H1 (cell line): ENCODE data around the gene TNRC6C. TPM values are rescaled to one million over a fixed set of nuclear protein-coding genes. Genes with fewer than 3 reads are reported as not detected.

Experiments
- CTCF ChIA-PET: fragments of 300-600 bp; sonication (Branson Sonifier 250); formaldehyde crosslinking; loops from one replicate; lab custom pipeline; 2021; ENCODE audit not compliant: partially characterized antibody; lab: Charles Lee
- POLR2A ChIA-PET: fragments of 300-600 bp; sonication (Branson Sonifier 250); formaldehyde crosslinking; loops from one replicate; lab custom pipeline; 2021; ENCODE audit warnings: inconsistent platforms; ENCODE audit not compliant: partially characterized antibody; lab: Charles Lee
- DNase-seq, 2 experiments: peaks; one replicate each; pipeline versions ENCODE4 v3.0.0 to v3.0.0-alpha.2; 2010 to 2022; ENCODE audit warnings: low spot score in 2 of 2, low read depth in 1 of 2, mixed read lengths in 1 of 2
- FAIRE-seq: peaks from 2 replicates; lab custom pipeline; 2011; peaks lifted over from hg19 to GRCh38; lab: Jason Lieb, UNC
- H2AFZ ChIP-seq: 2 replicates; pipeline ENCODE4 v1.8.1; 2012; ENCODE audit warnings: low read length, inconsistent platforms
- H2AK5ac ChIP-seq: 2 replicates; pipeline ENCODE4 v1.6.1; 2013; ENCODE audit warnings: low read depth, low read length
- H2BK120ac ChIP-seq: replicated peaks from 2 replicates; pipeline ENCODE3; 2013; ENCODE audit warnings: low read depth, low read length, inconsistent platforms
- H2BK12ac ChIP-seq: 2 replicates; pipeline ENCODE4 v1.6.1; 2013; ENCODE audit warnings: low read depth, low read length
- H2BK15ac ChIP-seq: 2 replicates; pipeline ENCODE4 v1.6.1; 2013; ENCODE audit warnings: low read length
- H2BK20ac ChIP-seq: 2 replicates; pipeline ENCODE4 v1.6.1; 2013; ENCODE audit warnings: low read length
- H2BK5ac ChIP-seq: 2 replicates; pipeline ENCODE4 v1.6.1; 2013; ENCODE audit warnings: low read depth, low read length
- H3K14ac ChIP-seq: 2 replicates; pipeline ENCODE4 v1.6.1; 2013; ENCODE audit warnings: inconsistent platforms; ENCODE audit not compliant: insufficient read length
- H3K18ac ChIP-seq: 2 replicates; pipeline ENCODE4 v1.6.1; 2013; ENCODE audit warnings: low read length; ENCODE audit errors: extremely low read depth
- H3K23ac ChIP-seq: 2 replicates; pipeline ENCODE4 v1.6.1; 2013; ENCODE audit warnings: inconsistent platforms; ENCODE audit not compliant: insufficient read length
- H3K23me2 ChIP-seq: 2 replicates; pipeline ENCODE4 v1.6.1; 2013; ENCODE audit warnings: low read depth, low read length
- H3K27ac ChIP-seq: 2 replicates; pipeline ENCODE4 v1.6.1; 2011; ENCODE audit warnings: low read depth, low read length, inconsistent platforms
- H3K27me3 ChIP-seq, 4 experiments: replicated peaks in 1 of 4; 1 replicate in 1 of 4; 2 replicates in 3 of 4; pipeline versions ENCODE4 v1.6.1 to v1.8.1; 2011 to 2013; ENCODE audit warnings: low read length in 3 of 4, mild to moderate bottlenecking in 3 of 4, inconsistent platforms in 2 of 4, mixed read lengths in 2 of 4, moderate library complexity in 1 of 4; ENCODE audit not compliant: control insufficient read depth in 3 of 4, insufficient read depth in 3 of 4; ENCODE audit errors: extremely low read depth in 1 of 4
- H3K36me3 ChIP-seq, 4 experiments: 2 replicates each; pipeline versions ENCODE4 v1.6.1 to v1.8.1; 2011 to 2013; ENCODE audit warnings: mild to moderate bottlenecking in 4 of 4, low read length in 3 of 4, moderate library complexity in 2 of 4, control low read depth in 1 of 4, inconsistent platforms in 1 of 4; ENCODE audit not compliant: insufficient read depth in 4 of 4, control insufficient read depth in 2 of 4
- H3K4ac ChIP-seq: replicated peaks from 2 replicates; pipeline ENCODE3; 2013; ENCODE audit warnings: low read length, low read depth, mixed read lengths, inconsistent platforms; ENCODE audit not compliant: insufficient read length
- H3K4me1 ChIP-seq, 4 experiments: replicated peaks in 1 of 4; 1 replicate in 1 of 4; 2 replicates in 3 of 4; pipeline versions ENCODE4 v1.6.1 to v1.8.1; 2011 to 2013; ENCODE audit warnings: low read length in 3 of 4, inconsistent platforms in 2 of 4, mixed read lengths in 1 of 4; ENCODE audit not compliant: insufficient read depth in 4 of 4, control insufficient read depth in 3 of 4
- H3K4me2 ChIP-seq, 2 experiments: 2 replicates each; pipeline versions ENCODE4 v1.6.1 to v1.8.1; 2011 to 2013; ENCODE audit warnings: low read depth in 2 of 2, low read length in 2 of 2, control low read depth in 1 of 2, inconsistent platforms in 1 of 2, mild to moderate bottlenecking in 1 of 2; ENCODE audit not compliant: insufficient read depth in 1 of 2
- H3K4me3 ChIP-seq, 4 experiments: fragments of 200-600, 300-600 bp in 1 of 4; sonication (generic), shearing (Covaris generic), sonication (Bioruptor Twin) in 1 of 4; 2 replicates each; pipeline versions ENCODE4 v1.5.1 to v1.8.1; 2011 to 2016; ENCODE audit warnings: low read length in 4 of 4, low read depth in 3 of 4, control low read depth in 2 of 4, inconsistent platforms in 2 of 4, mild to moderate bottlenecking in 2 of 4, mixed read lengths in 1 of 4, moderate library complexity in 1 of 4; ENCODE audit not compliant: insufficient read depth in 2 of 4; ENCODE audit errors: extremely low read depth in 1 of 4
- H3K56ac ChIP-seq: replicated peaks from 2 replicates; pipeline ENCODE3; 2013; ENCODE audit warnings: low read depth, mild to moderate bottlenecking, mixed read lengths, low read length, inconsistent platforms; ENCODE audit not compliant: insufficient read length
- H3K79me1 ChIP-seq: 2 replicates; pipeline ENCODE4 v1.6.1; 2013; ENCODE audit warnings: low read depth, low read length, control low read depth
- H3K79me2 ChIP-seq, 2 experiments: 2 replicates each; pipeline versions ENCODE4 v1.6.1 to v1.8.1; 2012 to 2013; ENCODE audit warnings: low read length in 2 of 2, mild to moderate bottlenecking in 2 of 2, inconsistent platforms in 1 of 2; ENCODE audit not compliant: insufficient read depth in 2 of 2, control insufficient read depth in 1 of 2
- H3K9ac ChIP-seq, 4 experiments: replicated peaks in 1 of 4; 1 replicate in 1 of 4; 2 replicates in 3 of 4; pipeline versions ENCODE4 v1.6.1 to v1.8.1; 2011 to 2013; ENCODE audit warnings: low read depth in 3 of 4, low read length in 3 of 4, control low read depth in 2 of 4, mild to moderate bottlenecking in 2 of 4, moderate library complexity in 2 of 4, inconsistent platforms in 1 of 4; ENCODE audit errors: extremely low read depth in 1 of 4
- H3K9me3 ChIP-seq, 2 experiments: 2 replicates each; pipeline versions ENCODE4 v1.6.1 to v1.8.1; 2012 to 2013; ENCODE audit warnings: mild to moderate bottlenecking in 2 of 2, moderate library complexity in 2 of 2, control low read depth in 1 of 2, inconsistent platforms in 1 of 2, low read depth in 1 of 2, low read length in 1 of 2, mixed read lengths in 1 of 2; ENCODE audit not compliant: insufficient read depth in 2 of 2
- H4K20me1 ChIP-seq, 2 experiments: replicated peaks in 1 of 2; 2 replicates each; pipeline versions ENCODE3 to v1.8.1; 2011 to 2013; ENCODE audit warnings: inconsistent platforms in 2 of 2, low read length in 2 of 2, mild to moderate bottlenecking in 1 of 2; ENCODE audit not compliant: insufficient read depth in 2 of 2, control insufficient read depth in 1 of 2
- H4K5ac ChIP-seq: 2 replicates; pipeline ENCODE4 v1.6.1; 2013; ENCODE audit warnings: low read length, low read depth, mixed read lengths, inconsistent platforms; ENCODE audit not compliant: insufficient read length
- H4K8ac ChIP-seq: 2 replicates; pipeline ENCODE4 v1.8.0; 2013; ENCODE audit warnings: mild to moderate bottlenecking, moderate library complexity, low read length, inconsistent platforms; ENCODE audit not compliant: insufficient read depth; ENCODE audit errors: extremely low read depth
- H4K91ac ChIP-seq: replicated peaks from 2 replicates; pipeline ENCODE3; 2013; ENCODE audit warnings: low read length, mixed read lengths, inconsistent platforms; ENCODE audit not compliant: insufficient read length
- BRCA1 ChIP-seq: IDR thresholded peaks from 2 replicates; pipeline ENCODE4 v1.6.1; 2012; ENCODE audit warnings: low read depth, low read length, improper control_type of control experiment
- POU5F1 ChIP-seq: IDR thresholded peaks from 2 replicates; pipeline ENCODE4 v1.6.1; 2011; ENCODE audit warnings: low read depth, mild to moderate bottlenecking, low read length, moderate library complexity
- SP2 ChIP-seq: IDR thresholded peaks from 2 replicates; pipeline ENCODE4 v1.6.1; 2012; ENCODE audit warnings: mild to moderate bottlenecking, low read length, inconsistent platforms
- TAF1 ChIP-seq: IDR thresholded peaks from 2 replicates; pipeline ENCODE4 v1.6.1; 2011; ENCODE audit warnings: mild to moderate bottlenecking, low read depth, low read length
- TEAD4 ChIP-seq: IDR thresholded peaks from 2 replicates; pipeline ENCODE4 v1.6.1; 2012; ENCODE audit warnings: low read depth, low read length, inconsistent platforms, mixed read lengths
- WGBS, 2 experiments: shearing (Covaris generic) in 1 of 2; methylation state at CpG; one replicate each; pipeline versions ENCODE4 v1.1.6 to v1.1.7; 2013 to 2015; ENCODE audit warnings: low lambda C conversion rate in 2 of 2, mixed read lengths in 2 of 2, inconsistent platforms in 1 of 2, low coverage in 1 of 2, missing lambda C conversion rate in 1 of 2; ENCODE audit not compliant: insufficient replicate concordance in 2 of 2, insufficient coverage in 1 of 2, insufficient read length in 1 of 2; ENCODE audit errors: extremely low coverage in 1 of 2, missing lambda C conversion rate in 1 of 2; 5-methylcytosine and 5-hydroxymethylcytosine counted together
- polyA plus RNA-seq, 7 experiments: library from polyadenylated mRNA; depleted of rRNA in 3 of 7; stranded (reverse) in 5 of 7; unstranded in 2 of 7; fragments of >200 nt in 5 of 7; fragments of 200-250 nt in 2 of 7; gene quantifications; 1 replicate in 5 of 7; 2 replicates in 1 of 7; 4 replicates in 1 of 7; pipeline versions ENCODE4 v1.2.1 to v1.2.3, GENCODE V29; 2011 to 2013; ENCODE audit warnings: missing spikeins in 2 of 7, mixed read lengths in 2 of 7
- total RNA-seq: library from RNA; stranded (reverse); fragmentation: NEBNext Ultra II Directional; extraction: Animal tissue kit (Norgen Biotek cat#: 25700); gene quantifications from 2 replicates; pipeline ENCODE4 v1.2.1, GENCODE V29; 2021
- TF ChIP-seq, protein P1 (sequence below): IDR thresholded peaks from 2 replicates; pipeline ENCODE4 v1.6.1; 2012; ENCODE audit warnings: inconsistent platforms
- TF ChIP-seq, protein P2 (sequence below): IDR thresholded peaks from 2 replicates; pipeline ENCODE4 v1.6.1; 2012; ENCODE audit warnings: inconsistent platforms

TNRC6C gene
- total and polyA plus RNA-seq, 2 of the 8 experiments (the other 6 are each of a cell fraction or from before 2014, with no cell fraction given), result 2.8 to 28.9 TPM

DNA sequence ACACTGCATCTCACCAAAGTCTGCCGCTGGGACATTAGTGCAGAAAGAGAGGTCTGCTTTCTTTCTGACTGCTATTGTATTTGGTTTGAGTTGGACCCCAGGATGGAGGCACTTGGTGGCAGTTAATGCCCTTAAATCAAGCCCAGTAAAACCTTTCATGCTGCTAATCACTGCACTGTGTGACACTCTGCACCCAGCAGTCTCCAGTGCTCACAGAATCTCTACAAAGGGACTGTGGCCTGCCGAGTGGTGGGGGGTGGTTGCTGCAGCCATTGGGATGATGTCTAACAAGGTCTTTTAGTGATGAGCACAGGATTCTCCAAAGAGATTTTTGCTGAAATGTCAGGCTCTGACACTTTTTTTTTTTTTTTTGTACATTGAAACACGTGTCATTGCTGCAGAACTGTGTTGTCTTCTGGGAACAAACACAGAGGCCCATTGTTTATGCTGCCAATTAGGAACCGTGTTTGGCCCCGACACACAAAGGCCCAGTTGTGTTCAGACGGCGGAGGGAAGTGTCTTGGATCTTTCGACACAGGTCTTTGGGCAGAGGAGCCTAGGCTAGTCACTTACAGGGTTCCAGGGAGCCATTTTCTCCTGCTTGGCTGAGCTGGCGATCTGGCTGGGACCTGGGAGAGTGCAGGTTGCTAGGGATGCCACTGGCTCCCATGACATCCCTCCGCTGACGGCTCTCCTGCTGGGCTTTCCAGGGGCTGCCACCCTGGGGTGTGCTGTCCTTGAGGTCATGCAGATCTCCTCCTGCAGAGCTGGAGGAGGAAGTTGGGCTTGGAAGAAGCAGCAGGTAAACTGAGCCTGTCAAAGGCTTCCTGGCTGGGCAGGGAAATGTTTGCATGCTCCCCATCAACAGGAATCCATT is 16.2 kb upstream of the TNRC6C start:
- Histone ChIP-seq H2AFZ (no peak overlapping the region), H2AK5ac (no peak overlapping the region), H3K4me2 (no peak overlapping the region), H3K79me1 (no peaks in the 10 kb centered on the region), H3K4me1 (peaks cover 0 to 2% (median 0%) of the 10 kb centered on the region in 4 experiments; a peak in 1 of 7 replicates), H3K36me3 (no peaks in the 10 kb centered on the region), H3K9ac (no peak overlapping the region), H3K14ac (no peak overlapping the region), H3K79me2 (no peaks in the 10 kb centered on the region), H3K9me3 (no peaks in the 10 kb centered on the region), H3K18ac (no peak overlapping the region)
- POLR2A ChIA-PET, result interaction anchor here (1.1 to 5.8 kb wide), 3 partner anchors 15 to 45 kb away, joined by 3 to 42 read pairs (median 4); partner anchors contain the start of gene TNRC6C
- TF ChIP-seq, protein P1, sequence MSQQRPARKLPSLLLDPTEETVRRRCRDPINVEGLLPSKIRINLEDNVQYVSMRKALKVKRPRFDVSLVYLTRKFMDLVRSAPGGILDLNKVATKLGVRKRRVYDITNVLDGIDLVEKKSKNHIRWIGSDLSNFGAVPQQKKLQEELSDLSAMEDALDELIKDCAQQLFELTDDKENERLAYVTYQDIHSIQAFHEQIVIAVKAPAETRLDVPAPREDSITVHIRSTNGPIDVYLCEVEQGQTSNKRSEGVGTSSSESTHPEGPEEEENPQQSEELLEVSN, result no peak
- TF ChIP-seq POU5F1 (no peak), TEAD4 (no peak), TAF1 (no peak), BRCA1 (no peak), SP2 (no peak)
- TF ChIP-seq, protein P2, sequence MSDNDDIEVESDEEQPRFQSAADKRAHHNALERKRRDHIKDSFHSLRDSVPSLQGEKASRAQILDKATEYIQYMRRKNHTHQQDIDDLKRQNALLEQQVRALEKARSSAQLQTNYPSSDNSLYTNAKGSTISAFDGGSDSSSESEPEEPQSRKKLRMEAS, result no peak
- TF ChIP-seq, all 59 proteins: peak for 0
- H3K27ac ChIP-seq, result no peak overlapping the region
- H2BK120ac ChIP-seq, result no peak overlapping the region
- CTCF ChIA-PET, result interaction anchor here (0.7 to 1.4 kb wide), 4 partner anchors 10 to 202 kb away, joined by 3 to 4 read pairs (median 3); no protein-coding TSS in a partner anchor
- no peak overlapping the region for H3K4me3 ChIP-seq
- H2BK5ac ChIP-seq, result no peak overlapping the region
- no peak overlapping the region for H3K4ac ChIP-seq
- H2BK12ac ChIP-seq, result no peak overlapping the region
- no peaks in the 10 kb centered on the region for H4K20me1 ChIP-seq
- no peak overlapping the region for H4K5ac ChIP-seq
- DNase-seq, result no peak
- H4K91ac ChIP-seq, result no peak overlapping the region
- FAIRE-seq, result no peak
- no peak overlapping the region for H4K8ac ChIP-seq
- 91% methylated on average over 11 of the region's 11 CpGs; no CpG with 5 or more reads in 1 of the 2 experiments for WGBS, 2 experiments
- H3K27me3 ChIP-seq, result 0 out of 7 replicates have a peak, but pooled peaks cover 0 to 2% (median 0%) of the 10 kb centered on the region in 4 experiments
- H2BK20ac ChIP-seq, result no peak overlapping the region
- H3K56ac ChIP-seq, result no peak overlapping the region
- no peak overlapping the region for H3K23ac ChIP-seq
- H2BK15ac ChIP-seq, result no peak overlapping the region
- no peaks in the 10 kb centered on the region for H3K23me2 ChIP-seq
